ENCODE data around the gene VILL.

Gene VILL

GRCh38 chr3:38000965-38001455, 10.4 kb downstream of the VILL start:
- DNase-seq (ENCODE audit: low spot score), result no peak

GRCh38 chr3:38001456-38002081, 11.0 kb downstream of the VILL start:
- no peak for DNase-seq (ENCODE audit: low spot score)

- no peak for DNase-seq (ENCODE audit: low spot score)
These were observed 11.8 kb downstream of the VILL start for GRCh38 chr3:38002291-38002876.

- DNase-seq (ENCODE audit: low spot score), result no peak
These were observed 12.4 kb downstream of the VILL start for GRCh38 chr3:38002940-38003339.

GRCh38 chr3:38003371-38003816, 12.8 kb downstream of the VILL start:
- DNase-seq (ENCODE audit: low spot score), result peak; percentile 66

- DNase-seq (ENCODE audit: low spot score), result no peak
These were observed 13.3 kb downstream of the VILL start for GRCh38 chr3:38003817-38004414.

GRCh38 chr3:38004415-38005075, 14.0 kb downstream of the VILL start:
- peak; percentile 35 for DNase-seq (ENCODE audit: low spot score)

- no peak for DNase-seq (ENCODE audit: low spot score)
These were observed 14.8 kb downstream of the VILL start for GRCh38 chr3:38005076-38006020.

- no peak for DNase-seq (ENCODE audit: low spot score)
These were observed 15.4 kb downstream of the VILL start for GRCh38 chr3:38006031-38006430.

- no peak for DNase-seq (ENCODE audit: low spot score)
These were observed 15.9 kb downstream of the VILL start for GRCh38 chr3:38006445-38006995.

- no peak for DNase-seq (ENCODE audit: low spot score)
These were observed 17.1 kb downstream of the VILL start for GRCh38 chr3:38007754-38008090.

- DNase-seq (ENCODE audit: low spot score), result no peak
These were observed 17.7 kb downstream of the VILL start for GRCh38 chr3:38008191-38008701.

GRCh38 chr3:38008971-38009580, 18.5 kb downstream of the VILL start:
- DNase-seq (ENCODE audit: low spot score), result no peak

- DNase-seq (ENCODE audit: low spot score), result no peak
These were observed 19.4 kb downstream of the VILL start for GRCh38 chr3:38009807-38010591.

GRCh38 chr3:38011111-38011510, 20.5 kb downstream of the VILL start:
- DNase-seq (ENCODE audit: low spot score), result no peak

GRCh38 chr3:38015485-38015884, 24.9 kb downstream of the VILL start:
- DNase-seq (ENCODE audit: low spot score), result no peak

- DNase-seq (ENCODE audit: low spot score), result no peak
These were observed 25.4 kb downstream of the VILL start for GRCh38 chr3:38015984-38016383.

- no peak for DNase-seq (ENCODE audit: low spot score)
These were observed 25.8 kb downstream of the VILL start for GRCh38 chr3:38016410-38016809.

- no peak for DNase-seq (ENCODE audit: low spot score)
These were observed 26.4 kb downstream of the VILL start for GRCh38 chr3:38016847-38017444.

Measured in germinal center (tissue), 1 donor.